Ovary (tissue), 9 donors: Measurements from ENCODE around the gene MAG. TPM values are rescaled to one million over a fixed set of nuclear protein-coding genes. Genes with fewer than 3 reads are reported as not detected.

ENCODE experiments used
- DNase-seq, 5 donors: peaks; one replicate each; pipeline ENCODE4 v3.0.0-alpha.2; 2019 to 2020
- H3K27ac ChIP-seq, 2 donors: fragments of 200-600 bp; one replicate each; pipeline versions ENCODE4 v1.5.1 to v1.8.0; 2019 to 2022
- H3K27me3 ChIP-seq: fragments of 200-600 bp; one replicate; pipeline ENCODE4 v1.8.0; 2022
- H3K36me3 ChIP-seq: fragments of 200-600 bp; sonication (generic); one replicate; pipeline ENCODE4 v1.5.1; 2019
- H3K4me1 ChIP-seq: one replicate; pipeline ENCODE4 v1.8.1; 2013; ENCODE audit warnings: mild to moderate bottlenecking, moderate library complexity; ENCODE audit not compliant: insufficient read depth
- H3K4me3 ChIP-seq: fragments of 200-600 bp; sonication (generic); one replicate; pipeline ENCODE4 v1.5.1; 2017
- H3K9me3 ChIP-seq, 2 donors: fragments of 200-600 bp in 1 of 2; sonication (generic) in 1 of 2; one replicate each; pipeline versions ENCODE4 v1.5.1 to v1.8.1; 2013 to 2019; ENCODE audit warnings: mild to moderate bottlenecking in 1 of 2, moderate library complexity in 1 of 2
- CTCF ChIP-seq, 3 donors: fragments of 450-650 bp in 2 of 3; fragments of 200-600 bp in 1 of 3; IDR thresholded peaks; one replicate each; pipeline versions ENCODE4 v1.5.1 to v1.8.0; 2016 to 2022; ENCODE audit warnings: antibody characterized with exemption in 3 of 3, mild to moderate bottlenecking in 1 of 3
- EP300 ChIP-seq: sonication (generic); formaldehyde crosslinking; IDR thresholded peaks from one replicate; pipeline ENCODE4 v1.6.1; 2017; ENCODE audit warnings: antibody characterized with exemption
- POLR2A ChIP-seq: fragments of 450-650 bp; IDR thresholded peaks from one replicate; pipeline ENCODE4 v1.6.1; 2017; ENCODE audit warnings: antibody characterized with exemption, mild to moderate bottlenecking, moderate library complexity
- WGBS, 3 donors: extraction: QIAGEN DNeasy Blood & Tissue Kit in 1 of 3; methylation state at CpG; one replicate each; pipeline versions ENCODE4 v1.1.5 to v1.1.7; 2013 to 2017; 5-methylcytosine and 5-hydroxymethylcytosine counted together
- intact Hi-C, 4 donors: fragments of 100-400 bp; cut with DNase I; formaldehyde crosslinking; loops; one replicate each; pipeline versions ENCODE4 v1.11.0 to v1.15.1; 2022 to 2023
- polyA plus RNA-seq, 2 donors: library from polyadenylated mRNA; stranded (reverse); fragments of 200-250 nt in 1 of 2; fragments of 350-450 nt in 1 of 2; fragmentation: Illumina TruSeq in 1 of 2; extraction: RNeasy Lipid Tissue Mini Kit (QIAGEN cat#74804) in 1 of 2; gene quantifications; one replicate each; pipeline ENCODE4 v1.2.3, GENCODE V29; 2013 to 2014
- total RNA-seq, 7 donors: library from RNA; depleted of rRNA in 2 of 7; stranded (reverse); fragments of >200 nt in 2 of 7; fragmentation: NEBNext Ultra II Directional in 3 of 7; extraction: Animal tissue kit (Norgen Biotek cat#: 25700) in 3 of 7; gene quantifications; one replicate each; pipeline versions ENCODE4 v1.1.0 to v1.2.4, GENCODE V29; 2016 to 2023
- donor health status: DM: no; HTN: no; CAD: no; lungs with moderate emphysema.
- donor health status: DM: no; HTN: no; CAD: no.
- donor health status: Bipolar disorder and iron deficiency.
- donor health status: DM: yes; HTN: yes; CAD: no.
- donor health status: DM: no; HTN: no; CAD: no.
- donor health status: DM: yes; HTN: yes; CAD: no.

Gene MAG
- total and polyA plus RNA-seq, 9 donors, result 1.1 to 146 (median 94.2) TPM

- Histone ChIP-seq H3K27me3 (no peaks in the 10 kb centered on the region), H3K27ac (peak overlapping the region; percentile 94 to 97), H3K36me3 (no peaks in the 10 kb centered on the region), H3K9me3 (no peaks in the 10 kb centered on the region), H3K4me1 (peaks cover 12% of the 10 kb centered on the region), H3K4me3 (peak overlapping the region; percentile 73)
- peak; percentile 68 to 82 (median 75) for DNase-seq
- intact Hi-C loops, result loop anchor here in 3 of 4 donors (5.0 to 10.0 kb wide), 3 partner anchors 125 to 347 kb away; partner anchors contain the start of genes FXYD7 (in 2 of the 3) and HAUS5 (in 1 of the 3)
- WGBS, 3 donors, result 0 to 1% (median 0%) methylated on average over 35 to 40 of the region's 40 CpGs
- no peak for TF ChIP-seq POLR2A
These were observed 24.6 kb upstream of the MAG start for GRCh38 chr19:35267353-35267817.

GRCh38 chr19:35267818-35268535, 24.0 kb upstream of the MAG start:
- intact Hi-C loops, result loop anchor here in 3 of 4 donors (5.0 to 10.0 kb wide), 3 partner anchors 126 to 347 kb away; partner anchors contain the start of genes FXYD7 (in 2 of the 3) and HAUS5 (in 1 of the 3)
- Histone ChIP-seq H3K36me3 (no peaks in the 10 kb centered on the region), H3K27me3 (no peaks in the 10 kb centered on the region), H3K4me3 (peak overlapping the region; percentile 73), H3K9me3 (no peaks in the 10 kb centered on the region), H3K4me1 (peaks cover 10% of the 10 kb centered on the region), H3K27ac (peak overlapping the region; percentile 94 to 97)
- 0 to 1% (median 0%) methylated on average over 65 to 100 of the region's 100 CpGs for WGBS, 3 donors
- TF ChIP-seq EP300 (no peak), POLR2A (peak; percentile 84)
- DNase-seq, result peak; percentile 75 to 87 (median 83)

- Histone ChIP-seq H3K36me3 (no peaks in the 10 kb centered on the region), H3K4me1 (peaks cover 11% of the 10 kb centered on the region), H3K27ac (peak within 1 kb of the TSS; percentile 94 to 97), H3K9me3 (no peaks in the 10 kb centered on the region), H3K27me3 (no peaks in the 10 kb centered on the region), H3K4me3 (peak within 1 kb of the TSS; percentile 73)
- peak; percentile 77 to 84 (median 79) for DNase-seq
- intact Hi-C loops, result loop anchor here in 3 of 4 donors (5.0 to 10.0 kb wide), 3 partner anchors 126 to 346 kb away; partner anchors contain the start of genes FXYD7 (in 2 of the 3) and HAUS5 (in 1 of the 3)
- WGBS, 3 donors, result 0 to 1% (median 1%) methylated on average over 30 to 108 of the region's 126 CpGs
- TF ChIP-seq EP300 (no peak), CTCF (IDR thresholded peaks at IDR 0.05) (no peak), POLR2A (no peak)
These were observed 23.2 kb upstream of the MAG start, which contains the start of gene USF2 for GRCh38 chr19:35268536-35269437. TSS of gene USF2 (plus strand) at chr19:35268962. CDS start at chr19:35269102, 140 bp downstream.

DNA sequence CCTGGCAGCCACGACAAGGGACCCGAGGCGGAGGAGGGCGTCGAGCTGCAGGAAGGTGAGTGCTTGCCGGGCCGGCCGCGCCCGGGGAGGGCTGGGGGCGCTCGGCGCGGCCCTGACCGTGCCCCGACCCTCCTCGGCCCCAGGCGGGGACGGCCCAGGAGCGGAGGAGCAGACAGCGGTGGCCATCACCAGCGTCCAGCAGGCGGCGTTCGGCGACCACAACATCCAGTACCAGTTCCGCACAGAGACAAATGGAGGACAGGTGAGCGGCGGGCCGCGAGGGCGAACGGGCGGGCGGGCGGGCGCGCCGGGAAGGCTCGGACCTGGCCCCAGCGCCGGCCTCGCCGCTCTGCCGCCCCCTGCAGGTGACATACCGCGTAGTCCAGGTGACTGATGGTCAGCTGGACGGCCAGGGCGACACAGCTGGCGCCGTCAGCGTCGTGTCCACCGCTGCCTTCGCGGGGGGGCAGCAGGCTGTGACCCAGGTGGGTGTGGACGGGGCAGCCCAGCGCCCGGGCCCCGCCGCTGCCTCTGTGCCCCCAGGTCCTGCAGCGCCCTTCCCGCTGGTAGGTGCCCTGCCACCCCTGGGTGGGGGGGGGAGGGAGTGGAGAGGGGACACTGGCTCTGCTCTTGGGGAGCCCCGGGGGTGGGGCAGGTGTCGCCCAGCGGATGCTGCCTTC, 22.4 kb upstream of the MAG start:
- peak; percentile 90 to 95 (median 92) for DNase-seq
- H3K4me1 ChIP-seq, result peaks cover 11% of the 10 kb centered on the region
- peak overlapping the region; percentile 42 to 84 for H3K27ac ChIP-seq
- H3K27me3 ChIP-seq, result no peaks in the 10 kb centered on the region
- TF ChIP-seq CTCF (IDR thresholded peaks at IDR 0.05), result peak; percentile 44 to 83 (median 79)
- TF ChIP-seq POLR2A, result no peak
- TF ChIP-seq EP300, result no peak
- no peaks in the 10 kb centered on the region for H3K36me3 ChIP-seq
- intact Hi-C loops, result loop anchor here (2.0 to 10.0 kb wide), 10 partner anchors 38 to 345 kb away; partner anchors contain the start of genes FFAR1 (in 2 of the 4), FXYD7 (in 2 of the 4), HAUS5 (in 1 of the 4) and KRTDAP (in 1 of the 4)
- peak overlapping the region; percentile 73 for H3K4me3 ChIP-seq
- WGBS, 3 donors, result 3 to 6% (median 4%) methylated on average over 24 to 66 of the region's 66 CpGs
- no peaks in the 10 kb centered on the region for H3K9me3 ChIP-seq
